ENCODE data around the gene OR51B5. TPM values are rescaled to one million over a fixed set of nuclear protein-coding genes. Genes with fewer than 3 reads are reported as not detected.
"Not testable (repeated sequence)": the region's sequence is repeated elsewhere in the genome, so short reads cannot be mapped to it uniquely, and the experiment has no call there.

OR51B5 gene
- total RNA-seq: not detected

- ATAC-seq: no peak
Observed at GRCh38 chr11:5343474-5344335, at the start of gene OR51B5. OR51B5 (minus strand) TSS chr11:5343524; CDS start chr11:5343524, 0 bp downstream.

- no peak for ATAC-seq
Observed at GRCh38 chr11:5390210-5390609, 46.9 kb upstream of the OR51B5 start.

GRCh38 chr11:5384335-5384734 is 41.0 kb upstream of the OR51B5 start:
- no peak for ATAC-seq

GRCh38 chr11:5383576-5383975 is 40.3 kb upstream of the OR51B5 start, which contains the start of gene OR51M1:
OR51M1 (plus strand) TSS chr11:5383812; CDS start chr11:5389399, 5,587 bp downstream.
- no peak for ATAC-seq

- ATAC-seq: peak; percentile 55
Observed at GRCh38 chr11:5380740-5381342, 37.5 kb upstream of the OR51B5 start.

- no peak for ATAC-seq
Observed at GRCh38 chr11:5369789-5370188, 26.5 kb upstream of the OR51B5 start.

GRCh38 chr11:5368502-5369043 is 25.2 kb upstream of the OR51B5 start:
- no peak for ATAC-seq

GRCh38 chr11:5367448-5368074 is 24.2 kb upstream of the OR51B5 start:
- no peak for ATAC-seq

- no peak for ATAC-seq
Observed at GRCh38 chr11:5366856-5367255, 23.5 kb upstream of the OR51B5 start.

- not testable (repeated sequence) for ATAC-seq
Observed at GRCh38 chr11:5366365-5366764, 23.0 kb upstream of the OR51B5 start.

GRCh38 chr11:5364214-5364613 is 20.9 kb upstream of the OR51B5 start:
- no peak for ATAC-seq

GRCh38 chr11:5363679-5364078 is 20.4 kb upstream of the OR51B5 start:
- ATAC-seq: no peak

- ATAC-seq: no peak
Observed at GRCh38 chr11:5362017-5362625, 18.8 kb upstream of the OR51B5 start.

GRCh38 chr11:5356031-5356430 is 12.7 kb upstream of the OR51B5 start:
- not testable (repeated sequence) for ATAC-seq

- ATAC-seq: no peak
Observed at GRCh38 chr11:5351208-5351607, 7.9 kb upstream of the OR51B5 start, which contains the start of gene OR51B6. OR51B6 (plus strand) TSS chr11:5351508; CDS start chr11:5351508, 0 bp downstream.

GRCh38 chr11:5349550-5349949 is 6.2 kb upstream of the OR51B5 start:
- ATAC-seq: no peak

- ATAC-seq: no peak
Observed at GRCh38 chr11:5348551-5349194, 5.3 kb upstream of the OR51B5 start.

- no peak for ATAC-seq
Observed at GRCh38 chr11:5345831-5346230, 2.5 kb upstream of the OR51B5 start.

- no peak for ATAC-seq
Observed at GRCh38 chr11:5339771-5340322, 3.5 kb downstream of the OR51B5 start.

- not testable (repeated sequence) for ATAC-seq
Observed at GRCh38 chr11:5337253-5337652, 6.1 kb downstream of the OR51B5 start.

GRCh38 chr11:5336331-5336730 is 7.0 kb downstream of the OR51B5 start:
- no peak for ATAC-seq

GRCh38 chr11:5335170-5335569 is 8.2 kb downstream of the OR51B5 start:
- no peak for ATAC-seq
